Glutamatergic neuron (in vitro differentiated cells): ENCODE results near the gene SRSF2. TPM values are rescaled to one million over a fixed set of nuclear protein-coding genes. Genes with fewer than 3 reads are reported as not detected.
"Not testable (repeated sequence)": the region's sequence is repeated elsewhere in the genome, so short reads cannot be mapped to it uniquely, and the experiment has no call there.

Source experiments
- DNase-seq: peaks from one replicate; pipeline ENCODE4 v3.0.0; 2022
- H3K27ac Mint-ChIP-seq: one replicate; pipeline ENCODE4 v1.8.0; 2020; ENCODE audit warnings: mild to moderate bottlenecking, mixed read lengths, inconsistent platforms; ENCODE audit not compliant: unreplicated experiment
- H3K27me3 Mint-ChIP-seq: one replicate; pipeline ENCODE4 v1.8.0; 2020; ENCODE audit warnings: mild to moderate bottlenecking, moderate library complexity, mixed read lengths, inconsistent platforms; ENCODE audit not compliant: unreplicated experiment
- H3K36me3 Mint-ChIP-seq: one replicate; pipeline ENCODE4 v1.8.0; 2020; ENCODE audit warnings: mild to moderate bottlenecking, mixed read lengths, inconsistent platforms; ENCODE audit not compliant: unreplicated experiment
- H3K4me1 Mint-ChIP-seq: one replicate; pipeline ENCODE4 v1.8.0; 2020; ENCODE audit warnings: mild to moderate bottlenecking, low read depth, mixed read lengths, inconsistent platforms; ENCODE audit not compliant: unreplicated experiment
- H3K4me3 Mint-ChIP-seq: one replicate; pipeline ENCODE4 v1.8.0; 2020; ENCODE audit warnings: mild to moderate bottlenecking, mixed read lengths, inconsistent platforms; ENCODE audit not compliant: unreplicated experiment
- H3K9me3 Mint-ChIP-seq: one replicate; pipeline ENCODE4 v1.8.0; 2020; ENCODE audit warnings: mild to moderate bottlenecking, moderate library complexity, mixed read lengths, inconsistent platforms; ENCODE audit not compliant: unreplicated experiment
- CTCF ChIP-seq: fragments of 200-600 bp; sonication (generic); IDR thresholded peaks from one replicate; pipeline ENCODE4 v1.5.0; 2021; ENCODE audit not compliant: partially characterized antibody, unreplicated experiment
- total RNA-seq: library from RNA; stranded (reverse); fragmentation: NEBNext Ultra II Directional; extraction: Animal tissue kit (Norgen Biotek cat#: 25700); gene quantifications from one replicate; pipeline ENCODE4 v1.2.1, GENCODE V29; 2021; ENCODE audit not compliant: unreplicated experiment

SRSF2 gene
- total RNA-seq, 1 donor from 2014 or later = 188 TPM

GRCh38 chr17:76700270-76700616 is 36.9 kb downstream of the SRSF2 start:
- peaks cover 5% of the 10 kb centered on the region for H3K27me3 Mint-ChIP-seq
- H3K4me3 Mint-ChIP-seq = peak overlapping the region; percentile 76
- peaks cover 47% of the 10 kb centered on the region for H3K4me1 Mint-ChIP-seq
- no peak for TF ChIP-seq CTCF
- DNase-seq = no peak
- H3K36me3 Mint-ChIP-seq = no peaks in the 10 kb centered on the region
- H3K27ac Mint-ChIP-seq = peak overlapping the region; percentile 91
- H3K9me3 Mint-ChIP-seq = peaks cover 19% of the 10 kb centered on the region

GRCh38 chr17:76698466-76698977 is 38.6 kb downstream of the SRSF2 start:
- peaks cover 20% of the 10 kb centered on the region for H3K9me3 Mint-ChIP-seq
- peak overlapping the region; percentile 86 for H3K4me3 Mint-ChIP-seq
- not testable (repeated sequence) for H3K36me3 Mint-ChIP-seq, DNase-seq, H3K27me3 Mint-ChIP-seq
- peak overlapping the region; percentile 98 for H3K27ac Mint-ChIP-seq
- H3K4me1 Mint-ChIP-seq = peaks cover 47% of the 10 kb centered on the region

- no peaks in the 10 kb centered on the region for H3K36me3 Mint-ChIP-seq
- peak; percentile 65 for DNase-seq
- peaks cover 6% of the 10 kb centered on the region for H3K27me3 Mint-ChIP-seq
- peak overlapping the region; percentile 98 for H3K27ac Mint-ChIP-seq
- peaks cover 44% of the 10 kb centered on the region for H3K4me1 Mint-ChIP-seq
- peaks cover 20% of the 10 kb centered on the region for H3K9me3 Mint-ChIP-seq
- TF ChIP-seq CTCF = no peak
- H3K4me3 Mint-ChIP-seq = peak overlapping the region; percentile 86
Observed at GRCh38 chr17:76697702-76698465, 39.2 kb downstream of the SRSF2 start.

- peaks cover 20% of the 10 kb centered on the region for H3K9me3 Mint-ChIP-seq
- no peak for TF ChIP-seq CTCF
- peaks cover 43% of the 10 kb centered on the region for H3K4me1 Mint-ChIP-seq
- peaks cover 6% of the 10 kb centered on the region for H3K27me3 Mint-ChIP-seq
- peak overlapping the region; percentile 86 for H3K4me3 Mint-ChIP-seq
- no peaks in the 10 kb centered on the region for H3K36me3 Mint-ChIP-seq
- peak; percentile 40 for DNase-seq
- peak overlapping the region; percentile 98 for H3K27ac Mint-ChIP-seq
Observed at GRCh38 chr17:76696763-76697701, 40.1 kb downstream of the SRSF2 start.

- Mint-ChIP-seq H3K27me3 (peaks cover 6% of the 10 kb centered on the region), H3K4me3 (peak overlapping the region; percentile 52), H3K4me1 (peaks cover 34% of the 10 kb centered on the region), H3K9me3 (peaks cover 16% of the 10 kb centered on the region), H3K27ac (peak overlapping the region; percentile 90), H3K36me3 (no peaks in the 10 kb centered on the region)
- DNase-seq = no peak
- TF ChIP-seq CTCF = no peak
Observed at GRCh38 chr17:76695059-76695831, 41.9 kb downstream of the SRSF2 start.
